HEK293 (cell line): ENCODE measurements around the gene FBXO45.

Experiments
- CTCF ChIA-PET: fragments of 350-600 bp; formaldehyde crosslinking; extraction: SDS; loops from one replicate; lab custom pipeline; 2021; ENCODE audit warnings: antibody characterized with exemption; lab: Yijun Ruan, JAX
- POLR2A ChIA-PET: fragments of 300-600 bp; formaldehyde crosslinking; extraction: SDS; loops from one replicate; lab custom pipeline; 2020; ENCODE audit warnings: antibody characterized with exemption, inconsistent platforms; lab: Yijun Ruan, JAX
- H3K27ac ChIP-seq: fragments of 200-500 bp; sonication (Bioruptor generic); 2 replicates; pipeline ENCODE4 v1.5.1; 2014; ENCODE audit warnings: low read depth, low read length, control low read depth, inconsistent platforms; ENCODE audit errors: extremely low read depth
- H3K36me3 ChIP-seq, 2 experiments: fragments of 200-500 bp in 1 of 2; sonication (Bioruptor generic) in 1 of 2; 1 replicate in 1 of 2; 2 replicates in 1 of 2; pipeline ENCODE4 v1.5.1; 2014 to 2017; ENCODE audit warnings: inconsistent platforms in 2 of 2, low read length in 2 of 2; ENCODE audit not compliant: control insufficient read depth in 2 of 2, insufficient read depth in 1 of 2
- H3K4me1 ChIP-seq: fragments of 200-500 bp; sonication (Bioruptor generic); 2 replicates; pipeline ENCODE4 v1.5.1; 2014; ENCODE audit warnings: mild to moderate bottlenecking, low read length, inconsistent platforms; ENCODE audit not compliant: control insufficient read depth, insufficient read depth
- H3K4me3 ChIP-seq: 2 replicates; pipeline ENCODE4 v1.5.1; 2011; ENCODE audit warnings: low read depth, mild to moderate bottlenecking, control low read depth, low read length, moderate library complexity
- H3K9me3 ChIP-seq: fragments of 200-500 bp; sonication (Bioruptor generic); 2 replicates; pipeline ENCODE4 v1.5.1; 2014; ENCODE audit warnings: low read depth, low read length, inconsistent platforms; ENCODE audit not compliant: control insufficient read depth, insufficient read depth
- EGR2 ChIP-seq: fragments of 450-650 bp; formaldehyde crosslinking; IDR thresholded peaks from 2 replicates; pipeline ENCODE4 v1.5.1; 2016; ENCODE audit warnings: low read depth, missing biosample characterization, missing genetic modification characterization
- FEZF1 ChIP-seq: fragments of 450-650 bp; formaldehyde crosslinking; IDR thresholded peaks from 2 replicates; pipeline ENCODE4 v1.5.1; 2016; ENCODE audit warnings: missing biosample characterization, missing genetic modification characterization
- GLI2 ChIP-seq: fragments of 450-650 bp; formaldehyde crosslinking; IDR thresholded peaks from 2 replicates; pipeline ENCODE4; 2017; ENCODE audit warnings: missing biosample characterization, missing genetic modification characterization, low read depth, borderline replicate concordance
- KLF8 ChIP-seq: fragments of 450-650 bp; formaldehyde crosslinking; IDR thresholded peaks from 2 replicates; pipeline ENCODE4 v1.5.1; 2016; ENCODE audit warnings: missing biosample characterization, missing genetic modification characterization
- KLF9 ChIP-seq: fragments of 450-650 bp; formaldehyde crosslinking; IDR thresholded peaks from 2 replicates; pipeline ENCODE4 v1.5.1; 2016; ENCODE audit warnings: missing biosample characterization, missing genetic modification characterization, low read depth
- OVOL3 ChIP-seq: fragments of 450-650 bp; formaldehyde crosslinking; IDR thresholded peaks from 2 replicates; pipeline ENCODE4 v1.5.1; 2016; ENCODE audit warnings: missing biosample characterization, missing genetic modification characterization
- REPIN1 ChIP-seq: fragments of 450-650 bp; formaldehyde crosslinking; IDR thresholded peaks from 2 replicates; pipeline ENCODE4 v1.5.1; 2017; ENCODE audit warnings: missing biosample characterization, missing genetic modification characterization, low read depth
- ZBTB48 ChIP-seq: fragments of 450-650 bp; formaldehyde crosslinking; IDR thresholded peaks from 2 replicates; pipeline ENCODE4 v1.5.1; 2016; ENCODE audit warnings: missing biosample characterization, missing genetic modification characterization
- ZBTB49 ChIP-seq: fragments of 450-650 bp; formaldehyde crosslinking; IDR thresholded peaks from 2 replicates; pipeline ENCODE4 v1.5.1; 2016; ENCODE audit warnings: missing biosample characterization, missing genetic modification characterization, low read depth
- ZNF121 ChIP-seq: fragments of 450-650 bp; formaldehyde crosslinking; IDR thresholded peaks from 2 replicates; pipeline ENCODE4 v1.5.1; 2016; ENCODE audit warnings: missing biosample characterization, missing genetic modification characterization
- ZNF248 ChIP-seq: fragments of 450-650 bp; formaldehyde crosslinking; IDR thresholded peaks from 2 replicates; pipeline ENCODE4 v1.5.1; 2017; ENCODE audit warnings: missing biosample characterization, missing genetic modification characterization
- ZNF341 ChIP-seq: fragments of 450-650 bp; formaldehyde crosslinking; IDR thresholded peaks from 2 replicates; pipeline ENCODE4; 2016; ENCODE audit warnings: low read depth, missing biosample characterization, missing genetic modification characterization
- ZNF37A ChIP-seq: fragments of 450-650 bp; IDR thresholded peaks from 2 replicates; pipeline ENCODE4 v1.5.1; 2018; ENCODE audit warnings: missing biosample characterization, missing genetic modification characterization
- ZNF398 ChIP-seq: fragments of 450-650 bp; formaldehyde crosslinking; IDR thresholded peaks from 2 replicates; pipeline ENCODE4 v1.5.1; 2017; ENCODE audit warnings: missing biosample characterization, missing genetic modification characterization
- ZNF473 ChIP-seq: fragments of 450-650 bp; formaldehyde crosslinking; IDR thresholded peaks from 2 replicates; pipeline ENCODE4 v1.5.1; 2017; ENCODE audit warnings: missing biosample characterization, missing genetic modification characterization
- ZNF544 ChIP-seq: fragments of 450-650 bp; formaldehyde crosslinking; IDR thresholded peaks from 2 replicates; pipeline ENCODE4 v1.5.0; 2017; ENCODE audit warnings: missing biosample characterization, missing genetic modification characterization
- ZNF558 ChIP-seq: fragments of 450-650 bp; formaldehyde crosslinking; IDR thresholded peaks from 2 replicates; pipeline ENCODE4 v1.5.1; 2016; ENCODE audit warnings: missing biosample characterization, missing genetic modification characterization
- ZNF610 ChIP-seq: fragments of 450-650 bp; formaldehyde crosslinking; IDR thresholded peaks from 2 replicates; pipeline ENCODE4 v1.5.1; 2016; ENCODE audit warnings: missing biosample characterization, missing genetic modification characterization, borderline replicate concordance
- ZNF645 ChIP-seq: fragments of 450-650 bp; formaldehyde crosslinking; IDR thresholded peaks from 2 replicates; pipeline ENCODE4; 2016; ENCODE audit warnings: missing biosample characterization, missing genetic modification characterization
- ZNF704 ChIP-seq: fragments of 450-650 bp; formaldehyde crosslinking; IDR thresholded peaks from 2 replicates; pipeline ENCODE4 v1.5.1; 2016; ENCODE audit warnings: missing biosample characterization, missing genetic modification characterization
- ZSCAN16 ChIP-seq: fragments of 450-650 bp; formaldehyde crosslinking; IDR thresholded peaks from 2 replicates; pipeline ENCODE4 v1.5.1; 2016; ENCODE audit warnings: missing biosample characterization, missing genetic modification characterization

Gene FBXO45

GRCh38 chr3:196602673-196603072 lies 34.2 kb downstream of the FBXO45 start:
- no peaks in the 10 kb centered on the region for H3K9me3 ChIP-seq
- no peaks in the 10 kb centered on the region for H3K4me1 ChIP-seq
- TF ChIP-seq ZNF398 (tag by site-specific recombination) (no peak), ZBTB49 (no peak), ZNF248 (tag by site-specific recombination) (no peak), ZNF473 (tag by site-specific recombination) (no peak), ZNF610 (tag by site-specific recombination) (no peak), KLF8 (tag by site-specific recombination) (no peak), ZNF544 (tag by site-specific recombination) (no peak), ZNF121 (no peak), FEZF1 (tag by site-specific recombination) (no peak), ZNF341 (no peak), REPIN1 (tag by site-specific recombination) (no peak), ZNF704 (tag by site-specific recombination) (no peak), ZNF37A (tag by site-specific recombination) (no peak), ZSCAN16 (tag by site-specific recombination) (no peak), KLF9 (tag by site-specific recombination) (no peak), ZNF645 (no peak), OVOL3 (tag by site-specific recombination) (no peak), ZBTB48 (tag by site-specific recombination) (no peak), EGR2 (tag by site-specific recombination) (no peak), ZNF558 (tag by site-specific recombination) (no peak)
- H3K27ac ChIP-seq: no peak overlapping the region
- H3K36me3 ChIP-seq: no peaks in the 10 kb centered on the region
- ChIA-PET POLR2A (no interaction called here), CTCF (no interaction called here)
- H3K4me3 ChIP-seq: no peak overlapping the region

- Histone ChIP-seq H3K36me3 (no peaks in the 10 kb centered on the region), H3K9me3 (no peaks in the 10 kb centered on the region), H3K27ac (no peak overlapping the region), H3K4me3 (no peak overlapping the region), H3K4me1 (no peaks in the 10 kb centered on the region)
- ChIA-PET CTCF (no interaction called here), POLR2A (no interaction called here)
- TF ChIP-seq ZNF398 (tag by site-specific recombination): no peak
- TF ChIP-seq GLI2: no peak
Observed at GRCh38 chr3:196603683-196604082, 35.2 kb downstream of the FBXO45 start.
